Activated CD4-positive, alpha-beta T cell treated with anti-CD3 and anti-CD28 coated beads for 24 hours (primary cell): Measurements from ENCODE around the gene NISCH.

Experiments
- DNase-seq, 2 donors: peaks; one replicate each; pipeline ENCODE4 v3.0.0-alpha.2; 2020; ENCODE audit warnings: low read depth in 2 of 2

Gene NISCH

GRCh38 chr3:52455283-52456168 lies at the start of gene NISCH:
Gene NISCH, plus strand, starts transcription at chr3:52455604. Its CDS starts 38 bp downstream, at chr3:52455642.
- peak; percentile 97 for DNase-seq

- no peak for DNase-seq
These were observed 49.2 kb upstream of the NISCH start for GRCh38 chr3:52406231-52406661.

- no peak for DNase-seq
These were observed 48.5 kb upstream of the NISCH start for GRCh38 chr3:52406791-52407510.

GRCh38 chr3:52407779-52408178 lies 47.6 kb upstream of the NISCH start:
- DNase-seq = no peak

DNA sequence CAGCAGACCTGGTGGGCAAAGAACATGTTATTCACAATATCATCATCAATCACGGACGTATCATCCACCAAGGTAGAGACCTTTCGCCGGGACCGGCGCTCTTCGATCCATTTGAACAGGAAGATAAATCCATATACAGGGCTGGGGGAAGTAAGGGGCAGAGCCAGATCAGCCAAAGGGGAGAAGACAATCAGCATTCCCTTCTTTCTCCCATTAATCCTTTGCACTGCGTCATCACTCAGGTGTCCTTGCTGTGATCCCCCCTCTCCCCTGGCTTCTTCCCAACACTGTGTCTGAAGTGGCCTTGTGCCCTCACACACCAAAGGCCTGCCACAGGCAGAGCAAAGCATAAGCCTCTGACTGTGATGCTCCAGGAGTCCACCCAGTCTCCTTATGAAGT lies 46.9 kb upstream of the NISCH start:
- DNase-seq = no peak

GRCh38 chr3:52415800-52416199 lies 39.6 kb upstream of the NISCH start:
- no peak for DNase-seq

DNA sequence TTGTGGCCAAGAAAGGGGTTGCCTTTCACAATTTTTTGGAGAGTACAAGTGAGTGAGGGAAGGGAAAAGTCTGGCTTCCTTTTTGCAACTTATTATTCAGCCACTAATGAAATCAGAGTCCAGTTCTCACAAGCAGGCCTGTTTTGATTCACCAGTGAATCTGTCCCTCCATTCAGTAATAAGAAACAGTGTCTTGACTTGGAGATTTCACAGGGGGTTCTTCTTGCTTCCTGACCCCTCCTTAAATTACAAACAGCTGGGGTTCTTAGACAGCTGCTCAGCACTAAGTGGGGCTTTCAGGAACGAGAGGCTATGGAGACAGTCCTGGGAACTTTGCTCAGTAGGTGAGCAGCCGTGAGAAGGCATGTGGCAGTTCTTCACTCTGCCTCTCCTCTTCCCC lies 35.0 kb upstream of the NISCH start:
- no peak for DNase-seq

- no peak for DNase-seq
These were observed 32.7 kb upstream of the NISCH start for GRCh38 chr3:52422669-52423068.

- DNase-seq = no peak
These were observed 32.2 kb upstream of the NISCH start for GRCh38 chr3:52423173-52423572.

- no peak for DNase-seq
These were observed 27.0 kb upstream of the NISCH start for GRCh38 chr3:52428151-52429005.

GRCh38 chr3:52429031-52429430 lies 26.4 kb upstream of the NISCH start:
- DNase-seq = no peak

DNA sequence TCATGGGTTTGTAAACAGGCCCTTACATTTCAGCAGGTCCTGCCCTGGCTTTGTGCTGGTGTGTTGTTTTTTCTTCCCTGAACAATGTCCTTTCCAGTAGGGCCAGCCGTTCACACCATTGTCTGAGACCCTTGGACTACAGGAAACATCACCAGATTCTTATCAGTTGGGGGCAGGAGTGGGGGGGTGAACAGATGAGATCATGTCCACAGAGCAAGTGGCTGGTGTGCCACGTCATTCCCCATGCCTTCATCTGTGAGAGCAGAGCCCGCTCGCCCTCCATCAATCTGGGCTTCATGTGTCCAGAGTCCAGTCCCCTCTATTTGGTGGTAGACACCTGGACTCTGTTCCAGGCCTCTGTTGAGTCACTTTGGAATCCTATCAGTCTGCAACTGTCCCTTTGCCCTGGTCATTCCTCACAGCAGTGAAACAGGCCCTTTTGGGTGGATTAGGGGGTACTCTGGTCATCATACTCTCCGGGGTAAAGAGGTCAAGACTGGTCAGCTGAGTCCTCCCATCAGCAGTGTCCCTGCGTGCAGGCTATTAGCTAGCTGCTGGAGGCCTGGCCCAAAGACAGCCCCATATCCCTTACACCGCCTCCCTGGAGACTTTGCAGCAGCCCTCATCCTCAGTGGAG lies 25.5 kb upstream of the NISCH start:
- DNase-seq = no peak

DNA sequence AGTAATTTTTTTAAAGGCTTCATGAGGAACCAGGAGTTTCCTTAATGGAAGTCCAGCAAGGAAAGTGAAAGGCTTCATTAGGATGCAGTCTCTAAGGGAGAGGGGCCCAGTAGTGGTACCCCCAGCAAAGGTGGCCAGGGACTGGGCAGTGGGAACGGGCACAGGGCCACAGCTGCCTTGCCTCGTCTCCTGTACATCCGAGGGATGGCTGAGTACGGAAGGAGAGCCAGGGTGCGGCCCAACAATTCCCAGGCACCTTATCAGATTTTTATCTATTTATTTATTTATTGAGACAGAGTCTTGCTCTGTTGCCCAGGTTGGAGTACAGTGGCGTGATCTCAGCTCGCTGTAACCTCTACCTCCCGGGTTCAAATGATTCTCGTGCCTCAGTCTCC lies 25.0 kb upstream of the NISCH start:
- no peak for DNase-seq

DNA sequence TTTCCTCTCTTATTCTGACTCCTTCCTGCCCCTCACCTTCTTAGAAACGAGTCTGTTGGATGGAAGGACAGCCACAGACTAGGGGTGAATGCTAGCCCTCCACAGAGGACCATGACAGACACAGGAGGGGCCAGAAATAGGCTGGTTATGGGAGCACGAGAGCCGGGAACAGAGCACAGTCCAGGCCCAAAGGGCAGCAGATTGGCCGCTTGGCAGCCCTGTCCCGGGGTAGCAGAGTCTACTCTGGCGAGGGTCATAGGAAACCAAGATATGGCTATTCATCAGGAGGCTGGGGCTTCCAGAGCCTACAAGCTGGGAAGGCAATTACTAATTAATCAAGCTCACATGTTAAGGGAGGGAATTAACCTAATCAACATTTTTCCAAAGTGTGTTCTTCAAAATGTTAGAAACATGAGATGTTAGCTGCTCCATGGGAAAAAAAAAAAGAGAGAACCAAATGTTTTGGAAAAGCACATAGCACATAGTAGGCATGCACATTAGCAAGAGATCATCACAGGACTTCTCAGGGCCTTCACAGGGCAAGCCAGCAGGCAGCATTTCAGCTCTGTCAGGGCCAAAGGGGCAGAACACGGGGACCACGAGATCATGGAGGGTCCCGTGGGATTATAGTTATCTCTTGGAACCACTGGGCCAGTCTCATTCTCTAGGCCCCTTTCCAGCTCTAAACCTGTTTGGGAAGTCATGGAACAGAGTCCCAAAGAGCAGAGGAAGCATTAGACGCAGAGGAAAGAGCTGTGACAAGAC lies 23.8 kb upstream of the NISCH start:
- no peak for DNase-seq

GRCh38 chr3:52432225-52432624 lies 23.2 kb upstream of the NISCH start:
- DNase-seq = no peak

DNA sequence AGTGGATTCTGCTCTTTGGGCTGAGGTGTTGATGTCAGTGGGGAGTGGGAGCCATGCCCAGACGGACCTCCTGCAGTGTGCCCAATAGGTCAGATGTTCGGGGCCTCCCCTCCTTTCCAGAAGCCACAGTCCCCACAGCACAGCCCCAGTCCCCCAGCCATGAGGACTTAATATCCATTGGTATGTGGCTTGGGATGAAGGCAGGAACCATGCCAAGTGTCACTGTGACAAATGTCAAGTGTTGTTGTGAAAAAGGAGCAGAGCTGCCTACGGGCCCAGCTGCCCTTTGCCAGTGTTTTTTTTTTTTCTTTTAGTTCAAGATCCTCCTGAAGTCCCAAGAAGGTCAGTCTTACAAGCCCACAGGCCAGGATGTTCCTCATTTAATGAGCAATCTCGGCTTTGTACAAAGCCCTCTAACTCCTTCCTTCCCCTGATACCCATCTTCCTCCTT lies 22.7 kb upstream of the NISCH start:
- DNase-seq = no peak

DNA sequence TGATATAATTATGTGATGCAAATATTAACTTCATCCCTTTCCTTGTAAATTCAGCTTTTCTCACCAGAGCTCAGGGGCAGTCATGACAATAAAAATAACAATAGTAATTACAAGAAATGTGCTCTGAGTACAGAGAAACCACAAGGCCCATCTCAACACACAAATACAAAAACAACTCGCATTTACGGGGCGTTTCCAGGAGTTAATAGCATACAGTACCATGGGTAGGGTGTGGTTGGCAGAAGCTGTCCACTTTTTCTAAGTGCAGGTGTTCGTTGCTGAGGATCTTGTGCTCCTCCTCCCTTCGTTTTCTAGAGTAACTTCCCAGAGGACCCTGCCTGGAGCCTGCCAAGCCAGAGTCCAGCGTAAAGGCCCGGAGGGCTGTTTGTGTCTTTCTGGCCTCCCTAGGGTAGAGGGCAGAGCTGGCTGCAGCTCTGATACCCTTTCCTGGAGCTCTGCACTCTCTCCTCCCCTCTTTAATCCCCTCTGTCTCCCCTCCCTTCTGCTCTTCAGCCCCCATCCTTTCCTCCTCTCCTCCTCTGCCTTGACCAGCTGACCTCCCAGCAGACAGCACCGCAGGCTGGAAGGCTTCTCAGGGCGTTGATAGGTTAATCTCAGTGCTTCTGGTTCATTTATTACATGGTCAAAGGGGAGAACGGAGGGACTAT lies 21.9 kb upstream of the NISCH start:
- no peak for DNase-seq

- no peak for DNase-seq
These were observed 21.4 kb upstream of the NISCH start for GRCh38 chr3:52433996-52434479.

DNA sequence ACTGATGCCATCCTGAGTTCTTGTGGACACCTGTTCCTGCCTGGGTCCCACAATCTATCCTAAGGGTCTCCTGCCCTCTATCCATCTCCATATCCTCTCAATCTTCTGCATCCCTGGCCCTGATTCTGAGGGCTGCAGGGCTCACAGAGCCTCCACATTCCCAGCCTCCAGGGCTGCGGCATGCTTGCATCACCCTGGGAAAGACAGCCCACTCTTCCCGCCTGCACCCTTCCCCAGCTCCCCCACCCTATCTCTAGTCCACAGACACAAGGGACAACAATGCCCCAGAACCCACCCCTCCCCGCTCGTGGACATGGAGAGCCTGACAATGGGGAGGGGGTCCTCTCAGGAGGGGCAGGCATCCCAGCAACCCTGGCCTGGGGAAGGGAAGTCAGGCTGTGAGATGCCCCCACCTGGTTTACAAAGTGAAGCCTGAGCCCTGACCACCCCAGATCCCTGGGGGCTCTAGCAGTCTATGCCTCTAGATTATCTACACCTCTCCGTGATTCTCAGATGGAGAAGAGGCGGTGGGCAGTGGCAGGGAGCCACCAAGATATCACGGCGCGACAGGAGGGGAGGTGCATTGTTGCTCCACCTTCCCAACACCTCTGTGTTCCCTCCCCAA lies 20.8 kb upstream of the NISCH start:
- DNase-seq = no peak
